ENCODE data around the gene ANAPC2.

The ANAPC2 gene

DNA sequence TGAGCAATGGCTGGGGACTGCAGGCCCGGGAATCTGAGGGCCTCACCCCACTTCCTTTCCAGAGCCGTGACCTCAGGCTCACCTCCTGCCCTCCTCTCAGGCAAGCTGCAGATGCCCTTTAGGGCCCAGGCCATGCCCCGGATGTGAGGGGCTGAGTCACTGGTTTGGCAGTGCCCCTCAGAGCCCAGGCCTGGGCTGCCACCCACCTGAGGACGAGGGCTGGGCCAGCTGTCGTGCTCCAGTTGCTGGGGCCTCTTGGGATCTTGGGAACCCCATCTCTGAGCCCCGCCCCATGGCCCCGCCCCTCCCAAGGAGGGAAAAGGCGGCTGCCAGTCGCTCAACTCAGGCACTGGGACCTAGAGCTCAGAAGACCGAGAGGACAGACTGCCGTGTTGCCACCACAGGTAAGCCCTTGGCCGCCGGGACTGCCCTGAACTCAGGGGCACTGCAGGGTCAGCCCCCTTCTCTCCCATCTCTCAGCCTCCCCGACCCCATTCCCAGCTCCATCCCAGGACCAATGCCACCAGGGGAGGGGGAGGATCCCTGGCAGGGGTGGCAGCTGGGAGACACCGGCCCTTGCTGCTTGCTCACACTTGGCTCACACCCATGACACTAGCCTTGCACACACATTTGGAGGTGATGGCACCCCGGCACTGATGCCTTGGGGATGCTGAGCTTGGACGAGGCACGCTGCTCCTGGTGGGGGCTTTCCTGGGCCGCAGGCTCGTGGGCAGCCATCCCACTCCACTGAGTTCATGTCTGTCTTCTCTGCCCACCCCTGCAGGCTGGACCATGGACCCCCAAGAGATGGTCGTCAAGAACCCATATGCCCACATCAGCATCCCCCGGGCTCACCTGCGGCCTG is 36.7 kb upstream of the ANAPC2 start, which contains the start of gene CYSRT1:
Gene CYSRT1, plus strand, starts transcription at position 345 of the 865 bp plus-strand sequence. Its CDS starts 448 bp downstream, at position 793.
- TF ChIP-seq, protein P1, sequence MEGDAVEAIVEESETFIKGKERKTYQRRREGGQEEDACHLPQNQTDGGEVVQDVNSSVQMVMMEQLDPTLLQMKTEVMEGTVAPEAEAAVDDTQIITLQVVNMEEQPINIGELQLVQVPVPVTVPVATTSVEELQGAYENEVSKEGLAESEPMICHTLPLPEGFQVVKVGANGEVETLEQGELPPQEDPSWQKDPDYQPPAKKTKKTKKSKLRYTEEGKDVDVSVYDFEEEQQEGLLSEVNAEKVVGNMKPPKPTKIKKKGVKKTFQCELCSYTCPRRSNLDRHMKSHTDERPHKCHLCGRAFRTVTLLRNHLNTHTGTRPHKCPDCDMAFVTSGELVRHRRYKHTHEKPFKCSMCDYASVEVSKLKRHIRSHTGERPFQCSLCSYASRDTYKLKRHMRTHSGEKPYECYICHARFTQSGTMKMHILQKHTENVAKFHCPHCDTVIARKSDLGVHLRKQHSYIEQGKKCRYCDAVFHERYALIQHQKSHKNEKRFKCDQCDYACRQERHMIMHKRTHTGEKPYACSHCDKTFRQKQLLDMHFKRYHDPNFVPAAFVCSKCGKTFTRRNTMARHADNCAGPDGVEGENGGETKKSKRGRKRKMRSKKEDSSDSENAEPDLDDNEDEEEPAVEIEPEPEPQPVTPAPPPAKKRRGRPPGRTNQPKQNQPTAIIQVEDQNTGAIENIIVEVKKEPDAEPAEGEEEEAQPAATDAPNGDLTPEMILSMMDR (IDR thresholded peaks at IDR 0.05; ENCODE audit: low read depth, low read length), result no peak
- TF ChIP-seq POLR2A (IDR thresholded peaks at IDR 0.05; ENCODE audit: extremely low read depth, insufficient read length), result no peak
- TF ChIP-seq MYC (IDR thresholded peaks at IDR 0.05; ENCODE audit: low read depth, low read length), result no peak
- TF ChIP-seq, protein P2, sequence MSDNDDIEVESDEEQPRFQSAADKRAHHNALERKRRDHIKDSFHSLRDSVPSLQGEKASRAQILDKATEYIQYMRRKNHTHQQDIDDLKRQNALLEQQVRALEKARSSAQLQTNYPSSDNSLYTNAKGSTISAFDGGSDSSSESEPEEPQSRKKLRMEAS (IDR thresholded peaks at IDR 0.05; ENCODE audit: low read depth, low read length), result no peak
- peak within 1 kb of the TSS; percentile 68 for H3K4me3 ChIP-seq (ENCODE audit: low read depth, low read length)
- no peak for DNase-seq (ENCODE audit: low read depth)

DNA sequence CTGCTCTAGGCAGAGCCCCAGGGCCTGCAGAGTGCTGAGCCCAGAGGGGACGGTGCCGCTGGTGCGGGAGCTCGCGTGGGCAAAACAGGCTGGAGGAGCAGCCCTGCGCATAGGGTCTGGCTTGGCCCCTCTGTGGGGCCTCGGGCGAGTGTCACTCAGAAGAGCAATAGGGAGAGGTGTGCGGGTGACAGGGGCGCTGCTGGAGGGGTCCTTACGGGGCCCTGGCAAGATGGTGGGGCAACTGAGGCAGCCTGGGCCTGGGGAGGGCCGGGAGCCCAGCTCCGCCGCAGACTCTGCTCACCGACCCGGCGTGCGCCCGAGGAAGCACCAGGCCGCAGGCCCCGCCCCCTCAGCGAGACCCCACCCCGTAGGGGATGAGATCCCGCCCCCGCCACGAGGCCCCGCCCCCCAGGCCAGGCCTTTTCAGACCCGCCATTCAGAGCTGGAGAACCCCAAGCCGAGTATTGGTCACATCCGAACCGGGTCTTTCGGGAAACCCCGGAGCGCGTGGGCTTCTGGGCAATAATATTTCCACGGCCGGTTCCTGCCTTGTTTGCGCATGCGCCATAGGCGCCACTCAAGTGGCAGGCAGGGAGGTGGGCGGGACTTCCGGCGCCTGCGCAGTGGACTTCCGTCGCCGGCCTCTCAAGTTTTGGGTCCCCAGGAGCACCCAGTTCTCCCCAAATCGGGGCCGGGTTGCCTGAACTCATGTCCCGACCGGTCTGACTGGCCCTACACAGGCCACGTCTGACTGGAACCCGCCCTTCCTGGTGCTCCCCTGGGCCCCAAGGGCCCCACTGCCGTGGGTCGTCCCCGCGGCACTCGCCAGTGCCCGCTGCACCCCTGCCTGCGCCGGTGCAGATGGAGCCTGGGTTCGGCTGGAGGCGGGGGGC is 35.0 kb upstream of the ANAPC2 start:
- H3K4me3 ChIP-seq (ENCODE audit: low read depth, low read length), result peak overlapping the region; percentile 68
- TF ChIP-seq POLR2A (IDR thresholded peaks at IDR 0.05; ENCODE audit: extremely low read depth, insufficient read length), result peak; percentile 71
- peak; percentile 80 for TF ChIP-seq MYC (IDR thresholded peaks at IDR 0.05; ENCODE audit: low read depth, low read length)
- TF ChIP-seq, protein P1 (IDR thresholded peaks at IDR 0.05; ENCODE audit: low read depth, low read length), result no peak
- TF ChIP-seq, protein P2 (IDR thresholded peaks at IDR 0.05; ENCODE audit: low read depth, low read length), result peak; percentile 76
- peak; percentile 96 for DNase-seq (ENCODE audit: low read depth)

DNA sequence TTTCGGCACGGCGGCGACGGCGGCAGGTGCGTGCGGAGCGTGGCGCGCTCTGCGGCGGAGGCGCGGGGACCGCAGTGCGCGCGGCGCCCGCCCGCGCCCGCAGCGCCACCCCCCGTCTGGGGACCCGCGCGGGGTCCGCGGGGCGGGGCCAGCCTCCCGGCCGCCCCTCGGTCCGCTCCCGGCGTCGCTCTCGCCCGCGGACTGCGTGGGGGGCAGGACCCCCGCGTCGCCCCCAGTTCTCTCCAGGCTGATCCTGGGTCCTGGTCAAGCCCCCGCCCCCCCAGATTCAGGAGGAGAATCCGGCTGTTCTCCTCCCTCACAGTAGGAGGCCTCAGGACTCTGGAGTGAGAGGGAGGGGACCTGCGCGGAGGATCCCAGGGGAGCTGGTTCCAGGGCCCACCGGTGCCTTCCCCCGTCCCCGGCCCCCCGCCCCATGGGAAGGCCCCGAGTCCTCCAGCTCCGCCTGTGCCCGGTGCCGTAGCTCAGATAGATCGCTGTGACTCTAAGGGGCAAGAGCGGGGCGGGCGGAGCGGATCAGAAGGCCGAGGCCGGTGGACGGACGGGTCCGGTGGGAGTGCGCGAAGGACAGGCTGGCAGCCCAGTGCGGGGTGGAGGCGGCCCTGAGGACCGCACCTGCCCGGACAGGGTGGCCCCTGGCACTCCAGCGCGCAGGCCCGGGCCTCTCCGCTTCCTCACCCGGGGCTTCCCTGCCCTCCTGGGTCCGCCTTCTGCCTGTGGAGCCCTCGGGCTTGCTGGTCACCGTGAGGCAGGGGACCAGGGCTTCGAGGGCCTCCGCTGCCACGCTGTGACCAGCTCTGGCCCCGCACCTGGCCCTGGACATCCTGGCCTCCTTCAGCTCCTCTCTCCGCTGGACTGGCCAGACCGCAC is 34.1 kb upstream of the ANAPC2 start, which contains the start of gene RNF208:
Gene RNF208, minus strand, starts transcription at position 51 of the 888 bp plus-strand sequence. CDS start 1,028 bp downstream, outside the sequence.
- DNase-seq (ENCODE audit: low read depth), result no peak
- peak within 1 kb of the TSS; percentile 47 for H3K4me3 ChIP-seq (ENCODE audit: low read depth, low read length)
- TF ChIP-seq, protein P1 (IDR thresholded peaks at IDR 0.05; ENCODE audit: low read depth, low read length), result no peak
- TF ChIP-seq POLR2A (IDR thresholded peaks at IDR 0.05; ENCODE audit: extremely low read depth, insufficient read length), result no peak
- TF ChIP-seq, protein P2 (IDR thresholded peaks at IDR 0.05; ENCODE audit: low read depth, low read length), result no peak
- TF ChIP-seq MYC (IDR thresholded peaks at IDR 0.05; ENCODE audit: low read depth, low read length), result no peak

DNA sequence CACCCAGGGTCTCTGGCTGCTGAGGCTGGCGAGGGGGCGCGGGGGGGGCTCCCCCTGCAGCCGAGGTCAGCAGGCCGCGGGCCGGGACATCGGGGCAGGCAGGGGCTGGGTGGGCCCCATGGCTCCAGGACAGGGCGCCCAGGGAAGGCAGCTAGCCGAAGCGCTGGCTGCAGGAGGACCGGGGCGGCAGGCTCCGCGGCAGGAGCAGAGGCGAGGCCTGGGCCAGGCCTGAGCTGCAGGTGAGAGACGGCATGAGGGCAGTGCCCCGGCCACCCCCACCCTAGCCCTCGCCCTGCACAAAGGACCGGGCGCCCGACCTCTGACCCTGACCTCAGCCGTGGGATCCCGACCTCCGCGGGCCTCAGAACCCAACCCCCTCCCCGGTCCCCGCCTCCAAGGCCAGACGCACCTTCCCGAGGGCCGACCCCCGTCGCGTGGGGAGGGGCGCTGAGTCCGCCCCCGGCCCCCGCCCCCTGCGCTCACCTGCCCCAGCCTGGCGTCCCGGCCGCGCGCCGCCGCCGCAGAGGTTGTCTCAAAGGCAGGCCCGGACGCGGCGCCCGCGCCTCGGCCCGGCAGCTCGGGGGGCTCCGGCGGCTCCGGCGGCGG is 33.2 kb upstream of the ANAPC2 start:
- no peak for DNase-seq (ENCODE audit: low read depth)
- TF ChIP-seq POLR2A (IDR thresholded peaks at IDR 0.05; ENCODE audit: extremely low read depth, insufficient read length) (no peak), MYC (IDR thresholded peaks at IDR 0.05; ENCODE audit: low read depth, low read length) (no peak)
- TF ChIP-seq, protein P1 (IDR thresholded peaks at IDR 0.05; ENCODE audit: low read depth, low read length), result no peak
- TF ChIP-seq, protein P2 (IDR thresholded peaks at IDR 0.05; ENCODE audit: low read depth, low read length), result no peak
- no peak overlapping the region for H3K4me3 ChIP-seq (ENCODE audit: low read depth, low read length)
